Measurements from ENCODE around the gene PTPRE. TPM values are rescaled to one million over a fixed set of nuclear protein-coding genes. Genes with fewer than 3 reads are reported as not detected.

Gene PTPRE
- total RNA-seq, 1 donor from 2014 or later: 2.4 TPM

DNA sequence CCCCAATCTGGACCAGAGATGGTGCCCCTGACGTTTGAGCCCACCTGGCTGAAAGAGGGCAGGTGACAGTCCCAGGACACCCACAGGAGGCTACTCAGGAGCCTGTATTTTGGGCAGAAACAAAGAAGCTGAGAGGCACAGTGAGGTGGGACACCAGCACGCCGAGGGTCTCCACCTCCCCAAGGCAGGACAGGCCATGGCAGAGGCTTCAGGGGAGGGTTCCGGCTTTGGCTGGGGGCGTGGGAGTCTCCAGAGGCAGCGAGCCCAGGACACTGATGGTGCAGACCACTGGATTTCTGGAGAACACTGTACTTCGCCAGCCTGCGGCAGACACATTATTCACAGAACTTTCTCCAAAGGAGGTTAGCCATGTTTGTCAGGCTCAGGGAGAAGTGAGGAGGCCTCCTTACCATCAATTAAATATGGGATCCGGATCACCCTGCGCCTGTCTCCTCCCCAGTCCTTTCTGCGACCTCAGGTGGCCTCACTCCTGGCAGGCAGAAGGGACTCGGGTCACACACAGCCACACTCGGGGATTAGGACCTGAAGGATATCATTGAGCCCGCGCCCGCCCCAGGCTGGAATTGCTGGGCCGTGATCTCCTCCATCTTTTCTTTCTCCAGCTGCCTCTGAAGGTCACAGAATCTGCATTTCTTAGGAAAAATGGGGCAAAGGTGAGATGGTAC is 121.1 kb downstream of the PTPRE start:
- TF ChIP-seq, protein P1, sequence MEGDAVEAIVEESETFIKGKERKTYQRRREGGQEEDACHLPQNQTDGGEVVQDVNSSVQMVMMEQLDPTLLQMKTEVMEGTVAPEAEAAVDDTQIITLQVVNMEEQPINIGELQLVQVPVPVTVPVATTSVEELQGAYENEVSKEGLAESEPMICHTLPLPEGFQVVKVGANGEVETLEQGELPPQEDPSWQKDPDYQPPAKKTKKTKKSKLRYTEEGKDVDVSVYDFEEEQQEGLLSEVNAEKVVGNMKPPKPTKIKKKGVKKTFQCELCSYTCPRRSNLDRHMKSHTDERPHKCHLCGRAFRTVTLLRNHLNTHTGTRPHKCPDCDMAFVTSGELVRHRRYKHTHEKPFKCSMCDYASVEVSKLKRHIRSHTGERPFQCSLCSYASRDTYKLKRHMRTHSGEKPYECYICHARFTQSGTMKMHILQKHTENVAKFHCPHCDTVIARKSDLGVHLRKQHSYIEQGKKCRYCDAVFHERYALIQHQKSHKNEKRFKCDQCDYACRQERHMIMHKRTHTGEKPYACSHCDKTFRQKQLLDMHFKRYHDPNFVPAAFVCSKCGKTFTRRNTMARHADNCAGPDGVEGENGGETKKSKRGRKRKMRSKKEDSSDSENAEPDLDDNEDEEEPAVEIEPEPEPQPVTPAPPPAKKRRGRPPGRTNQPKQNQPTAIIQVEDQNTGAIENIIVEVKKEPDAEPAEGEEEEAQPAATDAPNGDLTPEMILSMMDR (IDR thresholded peaks at IDR 0.05; ENCODE audit: unreplicated experiment): no peak
- peaks cover 7% of the 10 kb centered on the region for H3K4me1 Mint-ChIP-seq (ENCODE audit: low read depth)
- peaks cover 16% of the 10 kb centered on the region for H3K27me3 Mint-ChIP-seq
- H3K27ac Mint-ChIP-seq: no peak overlapping the region
- H3K9me3 Mint-ChIP-seq (ENCODE audit: low read depth): no peaks in the 10 kb centered on the region
- H3K36me3 Mint-ChIP-seq (ENCODE audit: insufficient read depth): no peaks in the 10 kb centered on the region
- no peak for DNase-seq (ENCODE audit: low spot score, unreplicated experiment)
- no peak overlapping the region for H3K4me3 Mint-ChIP-seq (ENCODE audit: low read depth)

DNA sequence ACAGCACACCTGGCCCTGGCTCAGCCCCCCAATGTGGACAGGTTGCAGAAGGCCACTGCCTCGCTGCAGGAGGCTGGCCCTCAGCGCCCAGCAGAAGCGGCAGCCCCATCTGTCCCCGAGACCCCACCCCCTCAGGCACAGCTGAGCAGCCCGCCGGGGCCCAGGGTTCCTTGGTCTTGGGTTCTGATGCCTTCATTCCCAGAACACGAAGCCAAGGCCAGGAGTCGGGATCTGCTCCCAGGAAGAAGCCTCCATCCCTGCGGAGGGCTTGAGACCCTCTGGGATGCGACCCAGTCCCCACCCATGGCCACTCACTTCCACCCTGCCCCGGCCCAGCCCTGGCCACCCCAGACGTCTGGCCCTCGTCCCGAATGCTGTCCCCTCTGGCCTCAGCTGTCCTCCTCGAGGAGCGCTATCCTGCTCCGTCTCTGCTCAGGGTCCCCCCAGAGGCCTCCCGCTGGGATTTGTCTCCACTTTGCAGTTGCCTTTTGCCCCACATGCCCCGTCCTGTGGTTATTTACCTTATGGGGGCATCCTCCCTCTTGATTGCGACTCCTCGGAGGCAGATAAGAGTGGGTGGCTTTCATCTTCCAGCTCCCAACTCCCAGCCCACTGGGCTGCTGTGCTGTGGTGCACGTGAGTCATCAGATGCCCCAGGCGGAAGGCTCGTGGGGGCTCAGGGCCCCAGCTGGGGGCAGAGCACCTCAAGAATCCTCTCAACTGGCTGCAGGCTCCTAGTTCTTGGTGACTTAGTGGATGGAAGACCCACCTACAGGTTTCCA is 121.8 kb downstream of the PTPRE start:
- TF ChIP-seq, protein P1 (IDR thresholded peaks at IDR 0.05; ENCODE audit: unreplicated experiment): no peak
- no peaks in the 10 kb centered on the region for H3K9me3 Mint-ChIP-seq (ENCODE audit: low read depth)
- H3K27me3 Mint-ChIP-seq: peaks cover 16% of the 10 kb centered on the region
- H3K27ac Mint-ChIP-seq: no peak overlapping the region
- no peak overlapping the region for H3K4me3 Mint-ChIP-seq (ENCODE audit: low read depth)
- peaks cover 7% of the 10 kb centered on the region for H3K4me1 Mint-ChIP-seq (ENCODE audit: low read depth)
- no peak for DNase-seq (ENCODE audit: low spot score, unreplicated experiment)
- H3K36me3 Mint-ChIP-seq (ENCODE audit: insufficient read depth): no peaks in the 10 kb centered on the region

DNA sequence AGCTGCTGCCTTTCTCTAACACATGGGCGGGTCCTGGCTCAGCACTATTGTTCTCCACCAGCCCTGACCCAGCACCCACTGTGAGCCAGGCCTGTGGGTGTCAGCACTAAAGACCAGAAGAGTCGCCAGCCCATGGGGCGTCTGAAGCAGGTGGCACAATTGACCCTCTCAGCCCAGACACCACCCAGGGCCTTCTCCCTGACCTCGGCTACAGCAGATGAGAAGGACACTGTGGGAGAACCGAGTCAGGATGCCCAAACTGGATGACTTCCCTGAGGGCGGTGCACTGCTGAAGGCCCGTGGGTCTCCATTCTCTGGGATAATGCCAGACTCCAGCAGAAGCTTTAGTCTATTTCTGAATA is 122.4 kb downstream of the PTPRE start:
- TF ChIP-seq, protein P1 (IDR thresholded peaks at IDR 0.05; ENCODE audit: unreplicated experiment): no peak
- Mint-ChIP-seq H3K4me1 (ENCODE audit: low read depth) (peaks cover 7% of the 10 kb centered on the region), H3K36me3 (ENCODE audit: insufficient read depth) (no peaks in the 10 kb centered on the region), H3K4me3 (ENCODE audit: low read depth) (no peak overlapping the region), H3K27me3 (peaks cover 16% of the 10 kb centered on the region), H3K9me3 (ENCODE audit: low read depth) (no peaks in the 10 kb centered on the region), H3K27ac (no peak overlapping the region)
- DNase-seq (ENCODE audit: low spot score, unreplicated experiment): no peak

DNA sequence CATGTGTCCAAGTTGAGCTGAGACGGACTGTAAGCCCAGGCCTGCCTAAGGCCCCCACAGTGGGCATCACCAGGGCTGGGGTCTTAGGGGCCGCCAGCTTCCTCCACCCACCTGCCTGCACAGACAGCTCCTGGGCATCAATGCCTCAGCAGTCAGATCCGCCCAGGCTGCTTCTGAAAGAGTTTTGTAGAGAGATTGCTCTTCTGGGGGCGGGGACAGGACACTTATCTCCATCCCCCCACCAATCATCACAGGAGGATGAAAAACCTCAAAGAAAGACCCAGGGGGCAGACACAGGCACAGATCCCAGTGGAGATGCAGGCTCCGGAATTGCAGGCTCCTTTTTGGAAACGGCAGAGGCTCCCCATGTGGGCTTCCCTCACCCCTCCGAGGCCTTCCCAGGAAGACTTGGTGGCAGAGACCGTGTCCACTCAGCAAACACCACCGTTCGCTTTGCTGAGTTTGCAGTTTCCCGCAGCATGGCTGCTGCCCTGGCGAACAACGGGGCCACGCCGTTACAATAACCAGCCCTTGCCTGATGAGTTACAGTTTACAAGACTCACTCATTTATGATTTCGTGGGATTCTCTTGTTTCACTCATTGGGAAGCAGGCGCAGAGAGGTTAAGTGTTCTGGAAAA is 122.9 kb downstream of the PTPRE start:
- Mint-ChIP-seq H3K36me3 (ENCODE audit: insufficient read depth) (no peaks in the 10 kb centered on the region), H3K4me3 (ENCODE audit: low read depth) (no peak overlapping the region), H3K4me1 (ENCODE audit: low read depth) (peaks cover 7% of the 10 kb centered on the region), H3K27me3 (peaks cover 16% of the 10 kb centered on the region), H3K9me3 (ENCODE audit: low read depth) (no peaks in the 10 kb centered on the region), H3K27ac (no peak overlapping the region)
- TF ChIP-seq, protein P1 (IDR thresholded peaks at IDR 0.05; ENCODE audit: unreplicated experiment): no peak
- no peak for DNase-seq (ENCODE audit: low spot score, unreplicated experiment)

DNA sequence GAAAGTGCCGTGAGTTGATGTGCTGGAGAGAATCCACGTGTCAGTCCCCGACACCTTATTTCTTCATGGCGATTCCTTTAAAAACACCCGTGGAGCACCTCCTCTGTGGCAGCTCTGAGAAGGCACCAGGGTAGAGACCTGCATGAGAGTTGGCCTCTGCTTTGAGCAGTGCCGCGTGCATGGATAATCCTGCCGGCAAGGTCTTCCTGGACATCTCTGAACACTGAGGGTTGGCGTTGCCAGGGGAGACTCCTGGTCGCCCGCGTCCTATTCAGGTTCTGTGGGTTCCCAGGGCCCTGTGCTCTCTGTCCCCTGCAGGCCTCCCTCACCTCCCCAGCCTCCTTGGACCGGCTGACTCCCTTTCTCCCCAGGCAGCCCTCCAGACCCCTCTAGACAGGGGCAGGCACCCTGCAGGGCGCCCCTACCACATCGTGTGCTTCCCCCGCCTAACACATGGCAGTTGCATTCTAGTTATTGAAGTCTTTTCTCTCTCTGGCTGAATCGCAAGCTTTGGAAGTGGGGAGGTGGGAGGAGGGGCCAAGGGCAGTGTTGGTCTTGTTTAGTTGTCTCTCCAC is 123.7 kb downstream of the PTPRE start:
- Mint-ChIP-seq H3K4me1 (ENCODE audit: low read depth) (peaks cover 7% of the 10 kb centered on the region), H3K9me3 (ENCODE audit: low read depth) (no peaks in the 10 kb centered on the region), H3K4me3 (ENCODE audit: low read depth) (no peak overlapping the region), H3K27me3 (peaks cover 16% of the 10 kb centered on the region), H3K36me3 (ENCODE audit: insufficient read depth) (no peaks in the 10 kb centered on the region), H3K27ac (no peak overlapping the region)
- DNase-seq (ENCODE audit: low spot score, unreplicated experiment): no peak
- TF ChIP-seq, protein P1 (IDR thresholded peaks at IDR 0.05; ENCODE audit: unreplicated experiment): no peak

Measured in progenitor cell of endocrine pancreas (in vitro differentiated cells).